K562 (cell line): ENCODE data around the gene SSBP2. TPM values are rescaled to one million over a fixed set of nuclear protein-coding genes. Genes with fewer than 3 reads are reported as not detected.

Experiments used
- ATAC-seq: fragments of 200-7000 bp; cut with Tn5 transposase; 3 replicates; pipeline ENCODE4 v1.9.1; 2020; ENCODE audit warnings: moderate library complexity
- BruUV-seq: library from RNA; stranded (reverse); fragments of 400-500 nt; replicated peaks from 2 replicates; lab custom pipeline; 2021; lab: Mats Ljungman, UMichigan
- CTCF ChIA-PET: fragments of 300-600 bp; formaldehyde crosslinking; extraction: SDS; loops from one replicate; lab custom pipeline; 2021; ENCODE audit warnings: low intra/inter-chr PET ratio; lab: Yijun Ruan, JAX
- POLR2A ChIA-PET: fragments of 300-600, 350-650 bp; sonication (Branson Sonifier 250); formaldehyde crosslinking; extraction: SDS; loops from one replicate; lab custom pipeline; 2021; ENCODE audit warnings: antibody characterized with exemption, inconsistent platforms; lab: Yijun Ruan, JAX
- DNase-seq, 4 experiments: peaks; one replicate each; pipeline versions ENCODE4 v3.0.0 to v3.0.0-alpha.2; 2011 to 2018; ENCODE audit warnings: low spot score in 3 of 4, mixed read lengths in 3 of 4; ENCODE audit errors: extremely low read depth in 1 of 4
- FAIRE-seq: peaks from 2 replicates; lab custom pipeline; 2011; peaks lifted over from hg19 to GRCh38; lab: Jason Lieb, UNC
- H2AFZ ChIP-seq: 2 replicates; pipeline ENCODE4 v1.6.0; 2011; ENCODE audit warnings: low read depth, low read length, control low read depth, inconsistent platforms
- H3K27ac ChIP-seq: fragments of 200-600 bp; 3 replicates; pipeline ENCODE4 v1.8.0; 2011; ENCODE audit warnings: low read depth, mild to moderate bottlenecking, control low read depth, inconsistent platforms, low read length, moderate library complexity, mixed read lengths; ENCODE audit errors: extremely low read depth
- H3K27me3 ChIP-seq, 2 experiments: fragments of 300-600 bp in 1 of 2; 2 replicates in 1 of 2; 3 replicates in 1 of 2; pipeline versions ENCODE4 v1.6.0 to v1.8.0; 2011; ENCODE audit warnings: inconsistent platforms in 2 of 2, low read length in 2 of 2, mild to moderate bottlenecking in 1 of 2, mixed read lengths in 1 of 2, moderate library complexity in 1 of 2; ENCODE audit not compliant: control insufficient read depth in 2 of 2, insufficient read depth in 2 of 2
- H3K36me3 ChIP-seq: fragments of 300-600 bp; 3 replicates; pipeline ENCODE4 v1.8.0; 2011; ENCODE audit warnings: mild to moderate bottlenecking, low read length, inconsistent platforms; ENCODE audit not compliant: control insufficient read depth, insufficient read depth
- H3K4me1 ChIP-seq, 2 experiments: fragments of 200-600 bp in 1 of 2; replicated peaks in 1 of 2; 2 replicates in 1 of 2; 3 replicates in 1 of 2; pipeline versions ENCODE4 v1.5.1 to v1.8.0; 2011; ENCODE audit warnings: inconsistent platforms in 2 of 2, low read length in 2 of 2, mild to moderate bottlenecking in 1 of 2, mixed read lengths in 1 of 2, moderate library complexity in 1 of 2; ENCODE audit not compliant: control insufficient read depth in 2 of 2, insufficient read depth in 2 of 2
- H3K4me2 ChIP-seq: 2 replicates; pipeline ENCODE4 v1.6.1; 2011; ENCODE audit warnings: low read length, control low read depth, inconsistent platforms, mixed read lengths; ENCODE audit not compliant: insufficient read depth
- H3K4me3 ChIP-seq: fragments of 200-600 bp; sonication (generic), shearing (Covaris generic); 2 replicates; pipeline ENCODE4 v1.5.1; 2016; ENCODE audit warnings: control low read depth, inconsistent platforms
- H3K79me2 ChIP-seq: fragments of 200-600 bp; 3 replicates; pipeline ENCODE4 v1.8.0; 2011; ENCODE audit warnings: low read length, inconsistent platforms; ENCODE audit not compliant: control insufficient read depth, insufficient read depth
- H3K9ac ChIP-seq, 2 experiments: 2 replicates each; pipeline versions ENCODE4 v1.6.0 to v1.6.1; 2011; ENCODE audit warnings: low read depth in 2 of 2, low read length in 2 of 2, control low read depth in 1 of 2, inconsistent platforms in 1 of 2, mild to moderate bottlenecking in 1 of 2, mixed read lengths in 1 of 2; ENCODE audit not compliant: insufficient read depth in 1 of 2
- H3K9me1 ChIP-seq: one replicate; pipeline ENCODE4 v1.6.0; 2011; ENCODE audit warnings: inconsistent platforms, mild to moderate bottlenecking, low read length, moderate library complexity; ENCODE audit not compliant: control insufficient read depth, insufficient read depth
- H3K9me3 ChIP-seq: replicated peaks from 2 replicates; pipeline ENCODE4 v1.5.1; 2011; ENCODE audit warnings: low read depth, low read length, inconsistent platforms; ENCODE audit not compliant: control insufficient read depth, insufficient read depth
- H4K20me1 ChIP-seq: replicated peaks from 2 replicates; pipeline ENCODE4 v1.6.1; 2011; ENCODE audit warnings: low read length, inconsistent platforms, mixed read lengths; ENCODE audit not compliant: control insufficient read depth, insufficient read depth
- CEBPB ChIP-seq: fragments of 450-650 bp; IDR thresholded peaks from 2 replicates; pipeline ENCODE4 v1.6.1; 2016; ENCODE audit warnings: missing genetic modification characterization, missing compliant biosample characterization
- CEBPG ChIP-seq, 3 experiments: fragments of 200-800 bp in 1 of 3; sonication (Bioruptor generic) in 1 of 3; sonication (generic) in 1 of 3; formaldehyde crosslinking in 1 of 3; IDR thresholded peaks in 2 of 3; conservative IDR thresholded peaks in 1 of 3; 2 replicates each; pipeline versions ENCODE4 v1.6.1 to v1.8.0; 2016 to 2022; ENCODE audit warnings: missing compliant biosample characterization in 2 of 3, missing genetic modification characterization in 2 of 3, mild to moderate bottlenecking in 1 of 3, missing genetic modification reagents in 1 of 3
- NCOA6 ChIP-seq: fragments of 450-650 bp; IDR thresholded peaks from 2 replicates; pipeline ENCODE4 v1.6.1; 2017; ENCODE audit warnings: mild to moderate bottlenecking
- WGBS: fragments of 100-300 bp; shearing (Covaris generic); methylation state at CpG from one replicate; pipeline ENCODE4 v1.1.6; 2016; ENCODE audit warnings: low coverage, mixed read lengths; ENCODE audit not compliant: insufficient coverage; ENCODE audit errors: missing lambda C conversion rate; 5-methylcytosine and 5-hydroxymethylcytosine counted together
- in situ Hi-C: fragments of 300-500 bp; cut with MboI; formaldehyde crosslinking; loops from 4 replicates; pipeline ENCODE4 v1.15.0; 2018; ENCODE audit warnings: inconsistent platforms, mixed read lengths
- intact Hi-C: fragments of 100-400 bp; cut with micrococcal nuclease; formaldehyde crosslinking; loops from 2 replicates; pipeline ENCODE4 v1.14.2; 2022
- polyA plus RNA-seq, 8 experiments: library from polyadenylated mRNA; depleted of rRNA in 4 of 8; stranded (reverse) in 5 of 8; unstranded in 3 of 8; fragments of >200 nt; fragmentation: Nextera tagmentation in 2 of 8; fragmentation: Illumina TruSeq in 1 of 8; extraction: Ambion mirVana in 2 of 8; extraction: Trizol in 1 of 8; gene quantifications; 2 replicates each; pipeline versions ENCODE4 v1.2.1 to v1.2.3, GENCODE V29; 2011 to 2014; ENCODE audit warnings: inconsistent platforms in 1 of 8, missing spikeins in 1 of 8
- total RNA-seq, 7 experiments: library from RNA; depleted of rRNA in 6 of 7; stranded (reverse); fragments of >200 nt in 6 of 7; fragmentation: Illumina TruSeq in 2 of 7; extraction: Trizol in 2 of 7; gene quantifications; 2 replicates each; pipeline versions ENCODE4 v1.2.1 to v1.2.3, GENCODE V29; 2011 to 2021; ENCODE audit warnings: low replicate concordance in 1 of 7
- TF ChIP-seq, protein P1 (sequence below): fragments of 250-450 bp; sonication (Bioruptor Pico); IDR thresholded peaks from 2 replicates; pipeline ENCODE4 v1.8.0; 2021; ENCODE audit warnings: mild to moderate bottlenecking, moderate library complexity
- TF ChIP-seq, protein P2 (sequence below), 2 experiments: fragments of 450-650 bp in 1 of 2; sonication (generic) in 1 of 2; formaldehyde crosslinking in 1 of 2; IDR thresholded peaks in 1 of 2; conservative IDR thresholded peaks in 1 of 2; 2 replicates each; pipeline versions ENCODE4 v1.6.1 to v1.8.1; 2016 to 2023; ENCODE audit warnings: mild to moderate bottlenecking in 2 of 2, moderate library complexity in 2 of 2, inconsistent platforms in 1 of 2, missing genetic modification reagents in 1 of 2

Gene SSBP2
- total and polyA plus RNA-seq, 9 of the 15 experiments (the other 6 are each of a cell fraction or from before 2014, with no cell fraction given): 22.3 to 133 (median 42.1) TPM

DNA sequence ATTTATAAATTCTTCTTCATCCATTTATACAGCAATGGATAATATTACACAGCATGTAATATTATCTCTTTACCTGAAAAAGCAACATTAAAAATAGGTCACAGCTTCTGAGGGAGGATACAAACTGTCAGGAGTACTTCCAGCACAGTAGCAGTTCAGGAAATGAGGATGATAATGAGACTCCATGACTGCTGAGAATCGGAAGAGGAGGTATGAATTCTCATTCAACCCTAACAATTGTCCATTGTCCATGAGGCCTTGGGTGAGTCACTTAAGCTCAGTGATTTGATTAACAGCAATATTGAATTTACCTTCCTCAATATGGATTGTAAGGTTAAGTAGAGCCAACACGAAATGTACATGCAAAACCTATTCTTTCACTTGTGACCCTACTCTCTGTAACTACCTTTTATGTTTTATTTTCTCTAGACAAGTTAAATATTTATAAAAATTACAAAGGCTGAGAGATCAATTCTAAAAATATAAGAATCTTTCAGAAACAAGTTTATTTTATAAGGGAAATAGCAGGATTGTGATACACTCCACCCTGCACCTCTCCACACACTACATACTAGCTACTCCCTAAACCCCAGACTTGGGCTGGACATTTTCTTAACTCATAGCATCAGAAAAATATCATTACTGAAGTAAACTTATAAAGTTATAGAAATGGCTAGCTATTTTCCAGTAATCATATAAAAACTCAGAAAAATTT is 197.9 kb downstream of the SSBP2 start:
- Histone ChIP-seq H3K4me2 (no peak overlapping the region), H3K9me1 (no peaks in the 10 kb centered on the region), H3K4me1 (no peaks in the 10 kb centered on the region), H3K36me3 (0 out of 3 replicates have a peak, but pooled peaks cover 2% of the 10 kb centered on the region), H3K79me2 (no peaks in the 10 kb centered on the region), H3K27me3 (no peaks in the 10 kb centered on the region), H3K9ac (no peak overlapping the region), H3K4me3 (no peak overlapping the region), H3K27ac (peak overlapping the region; percentile 25; the same call in 1 of the 3 replicates), H3K9me3 (no peaks in the 10 kb centered on the region), H2AFZ (peak overlapping the region; percentile 42; the same call in 1 of the 2 replicates), H4K20me1 (no peaks in the 10 kb centered on the region)
- FAIRE-seq (peak; percentile 44), DNase-seq (peak in 1 of 4 experiments; percentile 6), ATAC-seq (peak; percentile 68)
- CTCF ChIA-PET: no interaction called here
- POLR2A ChIA-PET: interaction anchor here (0.7 kb wide), 1 partner anchor 154 kb away, joined by 3 read pairs; no protein-coding TSS in a partner anchor
- in situ Hi-C loops (no loop called here), intact Hi-C loops (no loop called here)
- TF ChIP-seq, protein P1, sequence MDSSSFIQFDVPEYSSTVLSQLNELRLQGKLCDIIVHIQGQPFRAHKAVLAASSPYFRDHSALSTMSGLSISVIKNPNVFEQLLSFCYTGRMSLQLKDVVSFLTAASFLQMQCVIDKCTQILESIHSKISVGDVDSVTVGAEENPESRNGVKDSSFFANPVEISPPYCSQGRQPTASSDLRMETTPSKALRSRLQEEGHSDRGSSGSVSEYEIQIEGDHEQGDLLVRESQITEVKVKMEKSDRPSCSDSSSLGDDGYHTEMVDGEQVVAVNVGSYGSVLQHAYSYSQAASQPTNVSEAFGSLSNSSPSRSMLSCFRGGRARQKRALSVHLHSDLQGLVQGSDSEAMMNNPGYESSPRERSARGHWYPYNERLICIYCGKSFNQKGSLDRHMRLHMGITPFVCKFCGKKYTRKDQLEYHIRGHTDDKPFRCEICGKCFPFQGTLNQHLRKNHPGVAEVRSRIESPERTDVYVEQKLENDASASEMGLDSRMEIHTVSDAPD (CRISPR knock-in tag): no peak
- BruUV-seq: no TSS peak
- WGBS: 62% methylated on average over 2 of the region's 2 CpGs

DNA sequence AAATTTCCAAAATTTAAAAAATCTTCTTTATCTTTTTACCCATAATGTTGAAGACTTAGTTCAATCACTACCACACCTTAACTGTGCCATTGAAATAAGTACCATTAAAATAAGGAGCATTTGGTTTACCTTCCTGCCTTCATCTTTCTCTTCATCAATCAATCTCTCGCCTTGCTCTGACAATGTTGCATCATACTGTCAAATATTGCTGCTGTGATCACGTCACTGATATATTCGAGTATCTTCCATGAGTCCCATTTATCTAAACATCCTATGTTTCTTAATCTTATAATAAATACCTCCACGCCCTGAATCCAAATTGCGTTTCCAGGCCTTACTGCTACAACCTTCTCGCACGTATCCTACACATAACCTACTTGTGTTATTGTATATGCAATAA is 201.8 kb downstream of the SSBP2 start:
- Histone ChIP-seq H3K36me3 (peaks cover 2% of the 10 kb centered on the region; the same call in 1 of the 3 replicates), H3K79me2 (no peaks in the 10 kb centered on the region), H2AFZ (no peak overlapping the region), H3K9me3 (no peaks in the 10 kb centered on the region), H3K4me3 (no peak overlapping the region), H3K9ac (no peak overlapping the region), H3K27ac (no peak overlapping the region), H3K9me1 (no peaks in the 10 kb centered on the region), H4K20me1 (no peaks in the 10 kb centered on the region), H3K4me2 (no peak overlapping the region), H3K4me1 (no peaks in the 10 kb centered on the region), H3K27me3 (no peaks in the 10 kb centered on the region)
- ChIA-PET CTCF (no interaction called here), POLR2A (interaction anchor here (0.6 kb wide), 1 partner anchor 40 kb away, joined by 3 read pairs; no protein-coding TSS in a partner anchor)
- ATAC-seq (no peak), FAIRE-seq (no peak), DNase-seq (no peak)
- no TSS peak for BruUV-seq
- 92% methylated on average over 7 of the region's 7 CpGs for WGBS
- intact Hi-C loops: no loop called here
- in situ Hi-C loops: no loop called here
- TF ChIP-seq NCOA6 (no peak), CEBPB (tag) (peak; percentile 43; the same call in 1 of the 2 replicates), CEBPG (CRISPR knock-in tag; IDR thresholded peaks at IDR 0.05) (0 out of 2 replicates have a peak, but pooled peaks have one; percentile 39), CEBPG (tag; conservative IDR thresholded peaks at IDR 0.05 in 1 of 2, IDR thresholded peaks at IDR 0.05 in 1 of 2) (peak; percentile 36 to 54; a peak in 2 of 4 replicates)
- TF ChIP-seq, protein P2, sequence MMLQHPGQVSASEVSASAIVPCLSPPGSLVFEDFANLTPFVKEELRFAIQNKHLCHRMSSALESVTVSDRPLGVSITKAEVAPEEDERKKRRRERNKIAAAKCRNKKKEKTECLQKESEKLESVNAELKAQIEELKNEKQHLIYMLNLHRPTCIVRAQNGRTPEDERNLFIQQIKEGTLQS (IDR thresholded peaks at IDR 0.05): peak; percentile 57
- TF ChIP-seq, protein P2 (CRISPR knock-in tag; conservative IDR thresholded peaks at IDR 0.05): no peak
